ENCODE results near the gene ZSWIM5.
"Not testable (repeated sequence)": the region's sequence is repeated elsewhere in the genome, so short reads cannot be mapped to it uniquely, and the experiment has no call there.

The ZSWIM5 gene

GRCh38 chr1:45003741-45004140 is 202.7 kb downstream of the ZSWIM5 start:
- no peak for DNase-seq (ENCODE audit: low read depth)

- no peak for DNase-seq (ENCODE audit: low read depth)
Observed at GRCh38 chr1:45002650-45003645, 203.5 kb downstream of the ZSWIM5 start.

GRCh38 chr1:45001576-45001975 is 204.8 kb downstream of the ZSWIM5 start:
- DNase-seq (ENCODE audit: low read depth), result not testable (repeated sequence)

- DNase-seq (ENCODE audit: low read depth), result no peak
Observed at GRCh38 chr1:45001011-45001481, 205.4 kb downstream of the ZSWIM5 start.

- no peak for DNase-seq (ENCODE audit: low read depth)
Observed at GRCh38 chr1:44999232-44999631, 207.2 kb downstream of the ZSWIM5 start.

- DNase-seq (ENCODE audit: low read depth), result no peak
Observed at GRCh38 chr1:44995467-44996238, 210.8 kb downstream of the ZSWIM5 start.

- DNase-seq (ENCODE audit: low read depth), result no peak
Observed at GRCh38 chr1:44994309-44994898, 212.0 kb downstream of the ZSWIM5 start.

- DNase-seq (ENCODE audit: low read depth), result no peak
Observed at GRCh38 chr1:44988531-44989156, 217.8 kb downstream of the ZSWIM5 start.

- DNase-seq (ENCODE audit: low read depth), result no peak
Observed at GRCh38 chr1:44985747-44986359, 220.6 kb downstream of the ZSWIM5 start.

GRCh38 chr1:44977372-44977771 is 229.0 kb downstream of the ZSWIM5 start:
- DNase-seq (ENCODE audit: low read depth), result not testable (repeated sequence)

GRCh38 chr1:44976252-44976651 is 230.2 kb downstream of the ZSWIM5 start:
- DNase-seq (ENCODE audit: low read depth), result no peak

- DNase-seq (ENCODE audit: low read depth), result no peak
Observed at GRCh38 chr1:44973645-44974044, 232.8 kb downstream of the ZSWIM5 start.

- no peak for DNase-seq (ENCODE audit: low read depth)
Observed at GRCh38 chr1:44970317-44970716, 236.1 kb downstream of the ZSWIM5 start.

Measured in T follicular helper cell (primary cell).